Measurements from ENCODE around the gene CDKN1A.

Gene CDKN1A

GRCh38 chr6:36679043-36679833, 724 bp downstream of the CDKN1A start:
- peak; percentile 5 to 7 for DNase-seq

GRCh38 chr6:36682328-36683144, 4.0 kb downstream of the CDKN1A start:
- DNase-seq = peak; percentile 59 to 64

- DNase-seq = no peak
These were observed 4.7 kb downstream of the CDKN1A start for GRCh38 chr6:36683145-36683655.

- no peak for DNase-seq
These were observed 5.3 kb downstream of the CDKN1A start for GRCh38 chr6:36683656-36684446.

GRCh38 chr6:36684447-36684812, 5.9 kb downstream of the CDKN1A start:
- DNase-seq = no peak

GRCh38 chr6:36685166-36685924, 6.8 kb downstream of the CDKN1A start:
- no peak for DNase-seq

GRCh38 chr6:36685926-36686667, 7.6 kb downstream of the CDKN1A start:
- no peak for DNase-seq

GRCh38 chr6:36686668-36687513, 8.4 kb downstream of the CDKN1A start:
- no peak for DNase-seq

GRCh38 chr6:36688063-36688738, 9.7 kb downstream of the CDKN1A start:
- no peak for DNase-seq

- DNase-seq = no peak
These were observed 10.2 kb downstream of the CDKN1A start for GRCh38 chr6:36688739-36689075.

- DNase-seq = no peak
These were observed 12.5 kb downstream of the CDKN1A start for GRCh38 chr6:36691011-36691410.

- DNase-seq = no peak
These were observed 13.1 kb downstream of the CDKN1A start for GRCh38 chr6:36691612-36692011.

- no peak for DNase-seq
These were observed 13.7 kb downstream of the CDKN1A start for GRCh38 chr6:36692220-36692619.

GRCh38 chr6:36692861-36693702, 14.6 kb downstream of the CDKN1A start:
- no peak for DNase-seq

GRCh38 chr6:36694616-36695015, 16.1 kb downstream of the CDKN1A start:
- no peak for DNase-seq

GRCh38 chr6:36695414-36695813, 16.9 kb downstream of the CDKN1A start:
- no peak for DNase-seq

GRCh38 chr6:36697481-36697903, 19.0 kb downstream of the CDKN1A start, which contains the start of gene RAB44:
Gene RAB44, plus strand, starts transcription at chr6:36697826. Its CDS starts 6,410 bp downstream, at chr6:36704236.
- no peak for DNase-seq

GRCh38 chr6:36698196-36698595, 19.7 kb downstream of the CDKN1A start:
- DNase-seq = no peak

- no peak for DNase-seq
These were observed 20.4 kb downstream of the CDKN1A start for GRCh38 chr6:36698871-36699271.
